GM21723 (cell line): ENCODE measurements around the gene HDAC4.

Experiments used
- ATAC-seq: cut with Tn5 transposase; IDR thresholded peaks from one replicate; pipeline ENCODE4 v1.9.1; 2021; ENCODE audit warnings: mild to moderate bottlenecking, moderate library complexity; ENCODE audit not compliant: unreplicated experiment

Gene HDAC4

GRCh38 chr2:239398521-239398921 is 2.3 kb downstream of the HDAC4 start:
- ATAC-seq, result no peak

DNA sequence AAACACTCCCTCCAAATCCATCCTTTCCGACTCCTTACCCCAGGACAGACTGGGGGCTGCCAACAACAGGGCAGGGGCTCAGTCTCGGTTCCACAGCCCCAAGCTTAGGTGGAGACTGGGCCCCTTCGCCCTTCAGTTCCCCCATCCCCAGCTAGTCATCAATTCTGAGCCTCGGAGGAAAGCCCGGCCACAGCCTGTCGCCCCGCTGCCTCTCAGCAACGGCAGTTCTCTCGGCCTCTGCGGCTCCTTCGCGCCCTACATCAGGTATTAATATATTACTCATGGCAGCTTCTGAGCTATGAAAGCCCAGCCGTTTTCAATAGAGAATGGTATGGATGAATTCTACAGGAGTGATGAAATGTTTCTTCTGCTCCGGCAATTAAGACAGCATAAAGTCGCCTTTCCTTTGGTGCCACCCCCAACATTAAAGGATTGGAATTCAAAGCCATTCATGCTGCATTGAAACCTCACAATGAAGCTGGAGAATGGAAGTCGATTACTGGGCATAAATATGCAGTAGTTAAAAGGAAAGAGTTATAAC is 2.8 kb downstream of the HDAC4 start:
- no peak for ATAC-seq

GRCh38 chr2:239396881-239397681 is 3.7 kb downstream of the HDAC4 start:
- no peak for ATAC-seq

- no peak for ATAC-seq
Measured at GRCh38 chr2:239395524-239395923, 5.3 kb downstream of the HDAC4 start.

- ATAC-seq, result no peak
Measured at GRCh38 chr2:239394978-239395377, 5.8 kb downstream of the HDAC4 start.

DNA sequence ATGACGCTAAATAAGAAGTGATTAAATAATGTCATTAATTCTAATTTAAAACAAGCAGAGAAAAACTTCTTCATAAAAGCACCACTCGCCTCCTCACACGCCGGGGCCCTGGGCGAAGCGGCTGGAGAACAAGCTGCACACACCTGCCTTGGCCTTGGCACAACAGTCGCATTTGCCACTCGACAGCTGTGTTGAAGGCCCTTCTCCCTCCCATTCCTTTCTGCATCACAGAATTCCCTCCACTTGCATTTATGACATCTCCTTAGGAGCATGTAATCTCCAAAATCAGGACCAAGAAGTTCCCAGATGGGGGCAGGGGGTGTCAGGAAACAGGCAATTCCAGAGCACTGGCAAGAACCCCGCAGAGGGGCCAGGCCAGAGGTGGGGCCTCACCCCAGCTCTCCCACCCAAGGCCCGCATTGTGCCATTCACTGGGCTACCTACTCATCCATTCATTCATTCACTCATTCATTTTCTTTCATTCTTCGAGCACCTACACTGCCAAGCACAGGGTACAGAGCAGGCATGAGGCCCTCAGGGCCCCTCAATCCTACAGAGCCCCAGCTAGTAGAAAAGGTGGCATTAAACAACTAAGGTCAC is 6.4 kb downstream of the HDAC4 start:
- ATAC-seq, result no peak

GRCh38 chr2:239393941-239394340 is 6.9 kb downstream of the HDAC4 start:
- no peak for ATAC-seq

GRCh38 chr2:239393388-239393940 is 7.4 kb downstream of the HDAC4 start:
- no peak for ATAC-seq

DNA sequence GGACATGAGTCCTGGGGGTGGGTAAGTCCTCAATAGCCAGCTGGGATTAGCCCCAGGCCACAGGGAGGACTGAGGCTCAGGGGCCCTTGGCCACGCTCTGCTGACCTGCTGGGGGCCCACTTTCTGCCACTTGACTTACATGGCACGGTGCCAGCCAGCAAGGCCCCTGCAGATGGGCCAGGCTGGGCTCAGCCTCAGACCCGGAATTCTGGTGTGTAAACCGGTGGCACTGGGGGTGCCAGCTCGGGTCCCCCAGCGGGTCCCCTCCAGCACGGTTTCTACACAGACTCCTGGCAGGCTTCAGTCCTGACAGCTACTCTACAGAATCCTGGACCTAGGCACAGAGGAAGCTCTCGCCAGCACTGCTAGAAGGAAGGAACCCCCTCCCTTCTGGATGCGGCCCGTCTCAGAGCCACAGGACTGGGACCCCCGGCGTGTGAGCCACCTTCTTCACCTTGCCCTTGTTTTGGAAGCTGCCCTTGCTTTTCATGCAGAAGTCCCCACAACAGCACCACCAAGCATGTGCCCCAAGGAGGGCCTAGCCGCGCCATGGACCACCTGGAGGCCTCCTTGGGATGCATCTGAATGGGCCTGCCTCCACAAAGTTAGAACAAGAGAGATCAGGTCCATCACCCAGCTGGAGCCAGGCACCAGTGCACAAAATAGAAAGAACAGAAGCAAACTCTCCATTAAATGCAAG is 8.0 kb downstream of the HDAC4 start:
- no peak for ATAC-seq

DNA sequence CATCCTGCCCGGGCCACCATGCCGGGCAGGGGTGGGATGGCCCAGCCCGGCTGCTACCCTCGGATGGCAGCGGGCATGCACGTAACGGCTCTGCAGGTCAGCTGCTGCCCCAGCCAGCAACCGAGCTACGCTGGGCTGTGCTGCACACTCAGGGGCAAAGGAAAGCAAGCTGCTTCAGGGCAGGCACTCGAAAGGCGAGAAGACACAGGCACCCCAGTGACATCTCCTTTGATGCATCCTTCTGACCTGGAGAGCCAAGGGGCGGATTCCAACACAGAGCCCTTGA is 8.8 kb downstream of the HDAC4 start:
- no peak for ATAC-seq

DNA sequence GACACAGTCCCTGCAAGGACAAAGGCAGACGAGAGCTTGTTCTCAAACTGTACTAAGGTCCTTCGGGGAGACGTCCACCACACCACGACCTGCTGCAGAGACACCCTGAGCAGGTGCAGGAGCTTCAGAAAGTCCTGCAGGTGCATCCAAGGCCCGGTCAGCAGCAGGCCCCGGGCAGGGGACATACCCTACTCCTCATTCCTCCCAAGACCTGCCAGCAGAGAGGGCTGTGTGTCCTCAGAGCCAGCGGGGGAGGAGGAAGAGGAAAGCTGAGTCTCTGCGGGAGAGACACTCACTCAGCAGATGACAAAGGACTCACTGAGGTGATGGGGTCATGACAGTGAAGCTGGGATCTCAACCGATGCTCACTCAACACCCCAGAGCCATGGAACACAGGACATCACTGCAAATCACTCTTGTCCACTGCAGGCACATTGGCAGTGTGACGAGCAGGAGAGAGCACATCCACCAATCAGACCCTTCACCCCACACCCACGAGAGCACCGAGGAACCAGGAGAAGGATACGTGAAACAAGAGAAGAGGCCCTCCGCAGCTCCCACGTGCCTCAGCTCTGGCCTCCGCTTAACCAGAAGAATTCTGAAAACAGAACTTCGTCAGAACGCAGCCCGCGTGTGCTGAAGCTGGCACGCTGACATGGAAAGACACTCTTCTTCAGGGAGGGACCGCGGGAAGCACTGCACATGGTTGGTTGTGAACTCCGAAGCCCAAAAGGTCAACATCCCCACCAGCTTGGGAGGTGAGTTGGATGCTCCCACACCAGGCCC is 9.3 kb downstream of the HDAC4 start:
- ATAC-seq, result no peak

DNA sequence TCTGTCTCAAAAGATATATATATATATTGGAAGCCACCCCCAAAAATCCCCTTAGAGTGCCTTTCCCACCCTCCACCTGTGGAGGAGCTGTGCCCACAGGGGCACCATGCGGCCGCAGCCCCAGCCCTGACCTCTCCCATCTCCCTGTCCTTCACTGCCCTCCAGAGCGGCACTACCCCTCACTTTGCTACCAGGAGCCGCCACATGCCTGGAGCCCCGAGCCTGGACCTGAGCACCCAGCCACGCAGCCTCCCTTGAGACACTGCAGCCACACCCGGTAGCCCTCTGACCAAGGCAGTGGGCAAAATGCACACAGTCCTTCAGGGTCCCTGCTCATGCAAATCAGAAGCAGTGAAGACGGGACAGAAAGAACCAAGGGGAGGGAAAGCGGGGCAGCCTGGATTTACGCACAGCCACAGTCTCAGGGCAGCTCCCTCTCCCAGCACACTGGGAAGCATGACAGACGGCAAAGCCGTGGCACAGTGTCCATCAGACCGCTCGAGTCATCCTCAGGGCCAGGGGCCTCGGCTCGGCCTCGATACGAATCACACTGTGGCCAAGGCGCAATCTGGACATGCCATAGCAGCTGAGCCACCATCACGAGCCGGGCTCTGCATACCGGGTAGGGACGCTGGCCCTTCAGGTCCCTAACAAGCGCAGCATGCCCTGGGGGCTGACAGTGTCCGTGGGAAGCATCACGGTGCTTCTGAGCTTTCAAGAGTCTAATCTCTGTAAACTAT is 10.1 kb downstream of the HDAC4 start:
- no peak for ATAC-seq

DNA sequence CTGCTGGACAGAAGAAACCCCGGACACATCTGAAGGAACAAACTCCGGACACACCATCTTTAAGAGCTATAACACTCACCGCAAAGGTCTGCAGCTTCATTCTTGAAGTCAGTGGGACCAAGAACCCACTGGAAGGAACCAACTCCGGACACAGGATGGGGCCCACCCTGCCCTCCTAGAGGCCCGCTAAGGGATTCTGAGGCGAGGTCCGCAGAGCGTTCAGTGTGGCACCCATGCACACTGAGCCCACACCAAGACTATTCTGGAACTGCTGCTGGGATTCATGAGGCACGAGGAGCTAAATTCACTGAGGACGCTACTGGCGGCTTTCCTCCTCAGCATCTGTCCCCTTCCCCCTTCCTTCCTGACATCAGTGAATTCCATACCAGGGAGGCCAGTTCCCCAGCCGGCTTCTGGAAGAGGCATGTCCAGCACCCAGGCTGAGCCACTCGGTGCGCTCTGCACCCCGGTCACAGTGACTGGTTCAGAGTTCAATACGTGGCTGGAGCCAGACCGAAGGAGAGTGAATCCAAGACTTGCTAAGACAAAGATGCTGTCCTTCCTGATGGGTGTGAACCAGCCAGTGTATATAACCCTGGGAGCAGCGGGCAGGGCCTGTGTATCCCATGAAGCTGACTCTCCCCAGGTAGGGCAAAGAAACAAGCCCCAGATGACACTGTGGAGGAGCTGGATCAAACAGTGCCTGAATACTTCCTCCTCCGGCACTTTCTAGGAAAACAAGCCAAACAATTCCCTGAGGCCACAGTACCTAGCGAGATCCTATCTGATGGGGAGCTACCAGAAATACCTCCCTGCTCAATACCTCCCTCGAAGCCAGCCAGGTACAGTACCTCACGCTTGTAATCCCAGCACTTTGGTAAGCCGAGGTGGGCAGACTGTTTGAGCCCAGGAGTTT is 11.1 kb downstream of the HDAC4 start:
- no peak for ATAC-seq

DNA sequence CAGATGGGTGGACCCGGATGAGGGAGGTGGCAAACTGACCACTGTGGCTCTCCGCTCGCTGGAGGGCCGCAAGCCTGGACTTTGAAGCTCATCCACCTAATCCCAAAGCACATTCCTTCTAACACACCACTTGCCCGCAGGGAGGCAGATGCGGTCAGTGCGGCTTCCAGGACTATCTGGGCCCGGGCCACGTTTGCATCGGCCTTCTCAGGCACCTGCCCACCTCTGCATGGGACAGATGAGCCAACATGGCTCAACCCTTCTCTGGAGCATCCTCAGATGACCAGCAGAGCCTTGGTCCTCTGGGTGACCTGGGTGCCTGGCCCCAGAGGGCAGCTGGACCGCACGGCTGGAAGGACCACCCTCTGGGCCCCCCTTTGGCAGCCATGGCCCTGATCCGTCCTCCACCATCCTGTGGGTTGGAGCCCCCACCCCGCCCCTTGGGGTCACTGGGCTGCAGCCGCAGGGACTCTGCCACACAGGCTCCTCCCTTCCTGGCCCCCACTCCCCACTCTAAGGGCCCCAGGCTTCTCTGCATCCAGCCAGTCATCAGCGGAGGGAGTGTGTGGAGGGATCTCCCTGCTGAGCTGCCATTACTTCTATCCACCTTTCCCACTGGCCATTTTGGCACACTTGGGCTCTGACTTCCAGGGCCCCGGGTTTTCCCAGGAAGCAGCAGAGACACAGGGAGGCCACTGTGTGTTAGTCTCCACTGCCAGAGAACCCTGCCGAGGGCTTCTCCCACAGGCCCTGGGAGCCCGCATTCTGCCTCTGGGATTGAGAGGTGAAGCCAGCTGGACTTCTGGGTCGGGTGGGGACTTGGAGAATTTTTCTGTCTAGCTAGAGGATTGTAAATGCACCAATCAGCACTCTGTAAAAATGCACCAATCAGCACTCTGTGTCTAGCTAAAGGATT is 12.3 kb downstream of the HDAC4 start:
- ATAC-seq, result no peak

DNA sequence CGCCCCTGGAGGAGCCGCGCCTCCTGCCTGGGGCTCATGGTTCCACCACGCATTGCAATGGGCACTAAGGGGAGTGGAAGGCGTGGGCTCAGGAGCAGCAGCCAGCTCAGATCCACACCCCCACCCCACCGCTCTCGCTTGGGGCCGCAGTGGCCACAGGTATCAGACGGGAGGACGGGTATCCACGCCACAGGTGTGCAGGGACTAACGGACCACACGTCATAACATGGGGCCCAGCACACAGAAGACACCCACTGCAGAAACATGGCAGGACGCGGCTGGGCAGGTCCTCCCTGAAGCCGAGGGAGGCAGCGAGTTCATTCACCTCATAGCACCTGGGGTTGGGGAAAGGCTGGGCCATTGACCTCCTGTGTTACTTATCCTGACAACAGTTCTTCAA is 13.0 kb downstream of the HDAC4 start:
- no peak for ATAC-seq

- ATAC-seq, result no peak
Measured at GRCh38 chr2:239386872-239387445, 13.9 kb downstream of the HDAC4 start.

DNA sequence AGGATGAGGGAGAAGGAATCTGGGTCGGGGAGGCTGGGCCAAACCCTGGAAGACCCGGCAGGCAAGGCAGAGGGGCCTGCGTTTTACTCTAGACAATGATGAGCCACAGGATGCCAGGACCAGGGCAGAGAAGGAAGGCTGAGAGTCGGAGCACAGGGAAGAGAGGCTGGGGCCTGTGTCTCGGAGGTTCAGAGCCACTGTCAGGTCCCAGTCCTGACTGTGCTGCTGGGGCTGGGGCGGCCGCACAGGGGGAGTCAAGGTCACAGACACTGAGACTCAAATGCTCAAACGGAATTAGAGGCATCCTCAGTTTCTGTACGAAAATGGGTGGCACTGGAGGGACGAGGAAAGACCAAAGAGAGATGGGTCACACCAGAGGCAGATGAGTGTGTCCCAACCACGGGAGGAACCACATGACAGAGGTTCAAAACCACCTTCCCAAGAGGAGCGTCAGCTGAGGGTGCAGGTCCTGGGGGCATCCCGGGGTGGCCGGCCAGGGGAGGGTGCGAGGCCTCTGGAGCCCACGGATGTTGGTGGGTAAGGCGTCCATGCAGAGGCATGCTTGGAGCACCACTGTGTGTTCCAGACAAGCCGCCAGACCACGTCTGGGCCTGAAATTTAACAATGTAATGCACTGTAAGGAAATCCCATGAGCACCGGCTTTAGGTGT is 14.7 kb downstream of the HDAC4 start:
- no peak for ATAC-seq
